ENCODE data around the gene CKM.

- no peak for TF ChIP-seq CTCF (IDR thresholded peaks at IDR 0.05)
- TF ChIP-seq POLR2AphosphoS5 (IDR thresholded peaks at IDR 0.05; ENCODE audit: insufficient read depth in 1 of 2, low read depth in 1 of 2), result peak in 1 of 2 donors; percentile 3
Observed at GRCh38 chr19:45347570-45348366, 25.1 kb upstream of the CKM start.

Measured in vagina (tissue), 2 donors.